ENCODE data around the gene TBRG4. TPM values are rescaled to one million over a fixed set of nuclear protein-coding genes. Genes with fewer than 3 reads are reported as not detected.
"Not testable (repeated sequence)": the region's sequence is repeated elsewhere in the genome, so short reads cannot be mapped to it uniquely, and the experiment has no call there.

TBRG4 gene
- total and polyA plus RNA-seq, 8 donors = 37.1 to 72.5 (median 45.7) TPM

DNA sequence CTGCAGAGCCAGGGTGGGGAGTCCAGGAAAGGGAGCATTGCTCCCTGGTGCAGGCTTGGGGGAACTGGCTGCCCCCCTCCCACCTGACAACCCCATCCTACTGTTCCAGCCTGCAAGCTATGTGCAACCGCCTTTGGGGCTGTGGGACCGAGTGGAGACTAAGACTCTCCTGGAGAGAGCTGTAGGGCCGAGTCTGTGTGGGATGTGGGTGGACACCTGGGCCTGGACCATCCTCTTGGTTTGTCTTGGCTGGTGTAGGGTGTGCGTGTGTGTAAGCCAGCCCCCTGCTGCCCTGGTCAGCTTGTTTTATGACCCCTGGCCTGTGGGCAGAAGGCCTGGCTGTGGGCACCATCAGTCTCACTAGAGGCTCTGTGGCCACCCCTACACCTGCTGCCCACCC, 44.4 kb upstream of the TBRG4 start:
- Histone ChIP-seq H3K9me3 (no peaks in the 10 kb centered on the region), H3K4me3 (no peak overlapping the region), H3K27ac (no peak overlapping the region), H3K27me3 (peaks cover 9 to 34% of the 10 kb centered on the region in 2 donors), H3K36me3 (no peaks in the 10 kb centered on the region), H3K4me1 (peaks cover 0 to 4% of the 10 kb centered on the region in 2 donors)
- TF ChIP-seq, protein P1, sequence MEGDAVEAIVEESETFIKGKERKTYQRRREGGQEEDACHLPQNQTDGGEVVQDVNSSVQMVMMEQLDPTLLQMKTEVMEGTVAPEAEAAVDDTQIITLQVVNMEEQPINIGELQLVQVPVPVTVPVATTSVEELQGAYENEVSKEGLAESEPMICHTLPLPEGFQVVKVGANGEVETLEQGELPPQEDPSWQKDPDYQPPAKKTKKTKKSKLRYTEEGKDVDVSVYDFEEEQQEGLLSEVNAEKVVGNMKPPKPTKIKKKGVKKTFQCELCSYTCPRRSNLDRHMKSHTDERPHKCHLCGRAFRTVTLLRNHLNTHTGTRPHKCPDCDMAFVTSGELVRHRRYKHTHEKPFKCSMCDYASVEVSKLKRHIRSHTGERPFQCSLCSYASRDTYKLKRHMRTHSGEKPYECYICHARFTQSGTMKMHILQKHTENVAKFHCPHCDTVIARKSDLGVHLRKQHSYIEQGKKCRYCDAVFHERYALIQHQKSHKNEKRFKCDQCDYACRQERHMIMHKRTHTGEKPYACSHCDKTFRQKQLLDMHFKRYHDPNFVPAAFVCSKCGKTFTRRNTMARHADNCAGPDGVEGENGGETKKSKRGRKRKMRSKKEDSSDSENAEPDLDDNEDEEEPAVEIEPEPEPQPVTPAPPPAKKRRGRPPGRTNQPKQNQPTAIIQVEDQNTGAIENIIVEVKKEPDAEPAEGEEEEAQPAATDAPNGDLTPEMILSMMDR (IDR thresholded peaks at IDR 0.05) = no peak
- ATAC-seq (no peak), DNase-seq (peak in 1 of 4 donors; percentile 14)
- intact Hi-C loops (cut with DNase I) = loop anchor here in 1 of 2 donors (10.0 kb wide), 1 partner anchor 99 kb away; no protein-coding TSS in a partner anchor

DNA sequence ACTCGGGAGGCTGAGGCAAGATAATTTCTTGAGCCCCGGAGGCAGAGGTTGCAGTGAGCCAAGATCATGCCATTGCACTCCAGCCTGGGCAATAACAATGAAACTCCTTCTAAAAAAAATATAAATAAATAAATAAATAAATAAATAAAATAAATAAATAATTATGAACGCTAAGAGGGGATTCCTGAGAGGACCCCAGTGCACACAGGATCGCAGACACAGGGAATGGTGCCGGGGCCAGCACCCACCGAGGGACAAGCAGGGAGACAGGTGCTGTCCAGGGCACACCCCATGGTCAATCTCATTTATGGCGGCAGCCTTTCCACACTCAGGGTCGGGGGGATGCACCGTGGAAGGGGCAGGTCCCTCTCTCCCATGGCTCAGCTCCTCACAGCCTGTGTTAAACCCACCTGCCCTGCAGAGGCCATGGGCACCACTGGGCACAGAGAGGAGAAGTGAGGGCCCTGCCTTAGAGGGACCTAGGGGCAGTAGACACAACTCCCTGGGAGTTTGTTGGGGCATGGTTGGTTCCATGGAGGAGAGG, 43.9 kb upstream of the TBRG4 start:
- TF ChIP-seq, protein P1 (IDR thresholded peaks at IDR 0.05) = no peak
- Histone ChIP-seq H3K4me3 (no peak overlapping the region), H3K27ac (no peak overlapping the region), H3K27me3 (peaks cover 9 to 34% of the 10 kb centered on the region in 2 donors), H3K4me1 (no peaks in the 10 kb centered on the region), H3K36me3 (no peaks in the 10 kb centered on the region), H3K9me3 (no peaks in the 10 kb centered on the region)
- no peak for ATAC-seq
- intact Hi-C loops (cut with DNase I) = loop anchor here in 1 of 2 donors (10.0 kb wide), 1 partner anchor 99 kb away; no protein-coding TSS in a partner anchor
- DNase-seq = no peak

GRCh38 chr7:45153861-45154260, 42.4 kb upstream of the TBRG4 start:
- not testable (repeated sequence) for H3K9me3 ChIP-seq, H3K4me1 ChIP-seq, ATAC-seq, H3K4me3 ChIP-seq, H3K36me3 ChIP-seq, H3K27ac ChIP-seq
- peak in 1 of 4 donors; percentile 4 for DNase-seq
- peaks cover 9 to 29% of the 10 kb centered on the region in 2 donors for H3K27me3 ChIP-seq
- intact Hi-C loops (cut with DNase I) = loop anchor here (2.0 to 10.0 kb wide), 2 partner anchors 101 to 107 kb away; no protein-coding TSS in a partner anchor

DNA sequence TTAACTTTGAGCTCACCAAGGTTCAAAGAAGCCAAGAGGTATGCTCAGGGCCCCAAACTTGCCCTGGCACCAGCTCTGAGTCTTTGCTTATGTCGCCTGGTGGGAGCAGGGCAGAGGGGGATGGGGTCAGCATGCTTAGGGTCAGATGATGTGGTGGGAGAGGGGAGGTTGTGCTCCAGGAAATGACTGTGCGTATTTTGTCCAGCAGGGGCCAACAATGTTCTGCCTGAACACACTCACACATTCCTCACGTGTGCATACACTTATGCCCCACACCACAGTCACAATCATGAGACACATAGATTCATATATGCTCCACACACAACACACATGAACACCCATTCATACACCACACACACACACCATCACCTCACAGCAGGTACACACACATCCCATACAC, 41.7 kb upstream of the TBRG4 start:
- DNase-seq = peak in 1 of 4 donors; percentile 4
- H3K4me3 ChIP-seq = no peak overlapping the region
- H3K27ac ChIP-seq = no peak overlapping the region
- no peaks in the 10 kb centered on the region for H3K36me3 ChIP-seq
- TF ChIP-seq, protein P1 (IDR thresholded peaks at IDR 0.05) = no peak
- no peaks in the 10 kb centered on the region for H3K4me1 ChIP-seq
- ATAC-seq = no peak
- intact Hi-C loops (cut with DNase I) = loop anchor here (2.0 to 10.0 kb wide), 2 partner anchors 102 to 108 kb away; no protein-coding TSS in a partner anchor
- H3K27me3 ChIP-seq = peaks cover 10 to 29% of the 10 kb centered on the region in 2 donors
- H3K9me3 ChIP-seq = no peaks in the 10 kb centered on the region

GRCh38 chr7:45151967-45152366, 40.5 kb upstream of the TBRG4 start:
- intact Hi-C loops (cut with DNase I) = loop anchor here (2.0 to 10.0 kb wide), 2 partner anchors 103 to 109 kb away; no protein-coding TSS in a partner anchor
- no peak for ATAC-seq

More at GRCh38 chr7:45151967-45152366, 40.5 kb upstream of the TBRG4 start:
- no peak for DNase-seq
- peaks cover 6 to 22% of the 10 kb centered on the region in 2 donors for H3K27me3 ChIP-seq
- H3K9me3 ChIP-seq = no peaks in the 10 kb centered on the region
- TF ChIP-seq, protein P1 (IDR thresholded peaks at IDR 0.05) = no peak
- no peaks in the 10 kb centered on the region for H3K4me1 ChIP-seq
- no peaks in the 10 kb centered on the region for H3K36me3 ChIP-seq
- H3K4me3 ChIP-seq = no peak overlapping the region
- no peak overlapping the region for H3K27ac ChIP-seq
